Ishikawa (cell line): Measurements from ENCODE around the gene ALKBH5.
A peak's percentile ranks its signal among the peaks of the same experiment; 100 is the strongest.

Source experiments
- CEBPB ChIP-seq: IDR thresholded peaks from 2 replicates; pipeline ENCODE4 v1.6.1; 2012
- CREB1 ChIP-seq: IDR thresholded peaks from 2 replicates; pipeline ENCODE4 v1.6.1; 2012; ENCODE audit warnings: low read depth
- EGR1 ChIP-seq: IDR thresholded peaks from 2 replicates; pipeline ENCODE4 v1.6.1; 2012
- EP300 ChIP-seq: IDR thresholded peaks from 2 replicates; pipeline ENCODE4 v1.6.1; 2012; ENCODE audit warnings: borderline replicate concordance
- FOXM1 ChIP-seq: IDR thresholded peaks from 2 replicates; pipeline ENCODE4 v1.6.1; 2012; ENCODE audit warnings: low read depth, borderline replicate concordance
- NFIC ChIP-seq: IDR thresholded peaks from 2 replicates; pipeline ENCODE4 v1.6.1; 2012
- RAD21 ChIP-seq: IDR thresholded peaks from 2 replicates; pipeline ENCODE4 v1.6.1; 2012; ENCODE audit warnings: low read depth
- TAF1 ChIP-seq: IDR thresholded peaks from 2 replicates; pipeline ENCODE4 v1.6.1; 2012; ENCODE audit warnings: low read depth, mild to moderate bottlenecking
- TCF12 ChIP-seq: IDR thresholded peaks from 2 replicates; pipeline ENCODE4 v1.6.1; 2012; ENCODE audit warnings: low read depth
- TEAD4 ChIP-seq: IDR thresholded peaks from 2 replicates; pipeline ENCODE4 v1.6.1; 2012
- YY1 ChIP-seq: IDR thresholded peaks from 2 replicates; pipeline ENCODE4 v1.6.1; 2012; ENCODE audit warnings: low read depth
- ZBTB7A ChIP-seq: IDR thresholded peaks from 2 replicates; pipeline ENCODE4 v1.6.1; 2012; ENCODE audit warnings: low read depth
- TF ChIP-seq, protein P1 (sequence below): IDR thresholded peaks from 2 replicates; pipeline ENCODE4 v1.6.1; 2012
- TF ChIP-seq, protein P2 (sequence below): IDR thresholded peaks from 2 replicates; pipeline ENCODE4 v1.6.1; 2012
- TF ChIP-seq, protein P3 (sequence below): IDR thresholded peaks from 2 replicates; pipeline ENCODE4 v1.6.1; 2012; ENCODE audit warnings: low read depth, mild to moderate bottlenecking

ALKBH5 gene

DNA sequence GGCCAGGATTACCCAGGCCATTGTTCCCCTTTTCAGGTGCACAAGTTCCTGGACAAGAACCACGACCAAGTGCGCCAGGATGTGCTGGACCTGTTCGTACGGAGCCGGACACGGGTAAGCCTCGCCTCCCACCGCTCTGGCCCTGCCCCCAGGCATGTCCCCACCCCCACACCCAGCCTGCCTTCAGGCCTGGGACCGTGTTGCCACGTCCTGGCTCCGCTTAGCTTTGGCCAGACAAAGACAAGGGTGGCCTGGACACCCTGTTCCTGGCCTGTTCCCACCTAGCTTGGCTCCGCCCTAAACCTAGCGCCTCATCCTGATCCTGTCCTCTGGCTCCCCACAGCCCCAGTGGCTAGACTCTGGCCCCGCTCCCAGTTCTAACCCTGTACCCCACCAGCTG lies 44.1 kb upstream of the ALKBH5 start:
- TF ChIP-seq FOXM1 (no peak), NFIC (no peak), TEAD4 (no peak), CREB1 (no peak), RAD21 (no peak), EP300 (no peak), EGR1 (no peak), TCF12 (no peak), CEBPB (no peak), TAF1 (no peak), ZBTB7A (no peak), YY1 (no peak)
- TF ChIP-seq, protein P1, sequence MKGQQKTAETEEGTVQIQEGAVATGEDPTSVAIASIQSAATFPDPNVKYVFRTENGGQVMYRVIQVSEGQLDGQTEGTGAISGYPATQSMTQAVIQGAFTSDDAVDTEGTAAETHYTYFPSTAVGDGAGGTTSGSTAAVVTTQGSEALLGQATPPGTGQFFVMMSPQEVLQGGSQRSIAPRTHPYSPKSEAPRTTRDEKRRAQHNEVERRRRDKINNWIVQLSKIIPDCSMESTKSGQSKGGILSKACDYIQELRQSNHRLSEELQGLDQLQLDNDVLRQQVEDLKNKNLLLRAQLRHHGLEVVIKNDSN = no peak
- TF ChIP-seq, protein P2, sequence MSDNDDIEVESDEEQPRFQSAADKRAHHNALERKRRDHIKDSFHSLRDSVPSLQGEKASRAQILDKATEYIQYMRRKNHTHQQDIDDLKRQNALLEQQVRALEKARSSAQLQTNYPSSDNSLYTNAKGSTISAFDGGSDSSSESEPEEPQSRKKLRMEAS = no peak
- TF ChIP-seq, protein P3, sequence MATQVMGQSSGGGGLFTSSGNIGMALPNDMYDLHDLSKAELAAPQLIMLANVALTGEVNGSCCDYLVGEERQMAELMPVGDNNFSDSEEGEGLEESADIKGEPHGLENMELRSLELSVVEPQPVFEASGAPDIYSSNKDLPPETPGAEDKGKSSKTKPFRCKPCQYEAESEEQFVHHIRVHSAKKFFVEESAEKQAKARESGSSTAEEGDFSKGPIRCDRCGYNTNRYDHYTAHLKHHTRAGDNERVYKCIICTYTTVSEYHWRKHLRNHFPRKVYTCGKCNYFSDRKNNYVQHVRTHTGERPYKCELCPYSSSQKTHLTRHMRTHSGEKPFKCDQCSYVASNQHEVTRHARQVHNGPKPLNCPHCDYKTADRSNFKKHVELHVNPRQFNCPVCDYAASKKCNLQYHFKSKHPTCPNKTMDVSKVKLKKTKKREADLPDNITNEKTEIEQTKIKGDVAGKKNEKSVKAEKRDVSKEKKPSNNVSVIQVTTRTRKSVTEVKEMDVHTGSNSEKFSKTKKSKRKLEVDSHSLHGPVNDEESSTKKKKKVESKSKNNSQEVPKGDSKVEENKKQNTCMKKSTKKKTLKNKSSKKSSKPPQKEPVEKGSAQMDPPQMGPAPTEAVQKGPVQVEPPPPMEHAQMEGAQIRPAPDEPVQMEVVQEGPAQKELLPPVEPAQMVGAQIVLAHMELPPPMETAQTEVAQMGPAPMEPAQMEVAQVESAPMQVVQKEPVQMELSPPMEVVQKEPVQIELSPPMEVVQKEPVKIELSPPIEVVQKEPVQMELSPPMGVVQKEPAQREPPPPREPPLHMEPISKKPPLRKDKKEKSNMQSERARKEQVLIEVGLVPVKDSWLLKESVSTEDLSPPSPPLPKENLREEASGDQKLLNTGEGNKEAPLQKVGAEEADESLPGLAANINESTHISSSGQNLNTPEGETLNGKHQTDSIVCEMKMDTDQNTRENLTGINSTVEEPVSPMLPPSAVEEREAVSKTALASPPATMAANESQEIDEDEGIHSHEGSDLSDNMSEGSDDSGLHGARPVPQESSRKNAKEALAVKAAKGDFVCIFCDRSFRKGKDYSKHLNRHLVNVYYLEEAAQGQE = no peak

DNA sequence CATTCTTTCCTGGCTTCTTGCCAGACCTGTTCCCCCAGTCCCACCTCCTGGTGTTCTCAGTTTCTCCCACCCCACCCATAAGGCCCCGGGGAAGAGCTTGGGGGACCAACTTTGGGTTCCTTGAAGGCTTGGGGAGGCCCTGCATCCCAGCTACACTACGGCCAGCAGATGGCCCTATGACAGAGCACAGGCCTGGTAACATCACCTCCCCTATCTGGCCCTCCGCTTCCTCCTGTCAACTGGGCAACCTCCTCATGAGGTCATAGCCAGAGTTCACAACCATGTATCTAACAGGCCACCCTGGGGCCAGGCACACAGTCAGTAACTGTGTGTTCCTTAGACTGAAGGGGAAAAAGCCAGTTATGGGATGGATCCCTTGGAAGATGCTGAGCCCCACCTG lies 43.7 kb upstream of the ALKBH5 start:
- no peak for TF ChIP-seq EGR1
- no peak for TF ChIP-seq EP300
- no peak for TF ChIP-seq RAD21
- TF ChIP-seq, protein P3 = no peak
- no peak for TF ChIP-seq YY1
- TF ChIP-seq, protein P1 = no peak
- no peak for TF ChIP-seq CREB1
- no peak for TF ChIP-seq ZBTB7A
- TF ChIP-seq TCF12 = no peak
- no peak for TF ChIP-seq FOXM1
- no peak for TF ChIP-seq TAF1
- TF ChIP-seq TEAD4 = no peak

DNA sequence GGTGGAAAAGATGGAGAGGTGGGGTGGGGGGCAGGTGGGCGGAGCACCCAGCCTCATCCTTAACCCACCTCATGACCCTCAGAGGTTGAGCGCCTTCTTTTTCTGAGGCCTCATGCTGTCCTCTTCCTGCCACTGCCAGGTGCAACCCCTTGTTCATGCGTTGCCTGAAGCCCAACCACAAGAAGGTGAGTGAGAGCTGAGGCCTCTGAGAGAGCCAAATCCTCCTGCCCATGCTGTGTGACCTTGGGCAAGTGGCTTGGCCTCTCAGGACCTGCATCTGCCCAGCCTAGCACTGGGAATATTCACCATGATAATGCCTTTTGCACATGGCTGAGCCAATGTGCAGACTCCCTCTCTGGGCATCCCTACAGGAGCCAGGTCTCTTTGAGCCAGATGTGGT lies 43.0 kb upstream of the ALKBH5 start:
- TF ChIP-seq RAD21 (no peak), EP300 (no peak), NFIC (no peak), TCF12 (no peak)

DNA sequence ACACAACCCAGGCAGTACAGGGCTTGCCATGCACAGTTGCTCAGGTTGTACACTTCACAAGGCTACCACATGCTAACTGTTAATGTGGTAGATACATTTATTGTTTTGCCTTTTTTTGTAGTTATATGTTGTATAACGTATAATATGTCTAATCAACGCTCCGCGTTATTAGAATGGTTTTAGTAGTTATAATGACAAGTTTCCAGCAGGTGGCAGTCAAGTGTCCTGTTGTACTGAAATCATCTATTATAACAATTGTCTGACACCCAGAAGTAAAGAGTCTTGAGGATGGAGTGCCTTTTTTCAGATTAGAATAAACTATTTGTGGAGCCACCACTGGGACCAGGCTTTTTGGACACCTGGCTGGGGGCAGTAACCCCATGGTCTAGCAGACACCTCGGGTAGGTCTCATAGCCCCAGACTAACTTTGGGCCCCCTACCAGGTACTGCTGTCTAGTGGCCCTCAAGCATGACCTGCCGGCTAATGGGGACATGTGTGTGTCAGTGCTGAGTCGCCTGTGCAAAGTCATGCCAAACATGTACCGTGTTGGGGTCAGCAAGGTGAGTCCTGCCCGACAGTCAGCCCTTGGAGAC lies 42.3 kb upstream of the ALKBH5 start:
- TF ChIP-seq NFIC = no peak
- TF ChIP-seq RAD21 = peak; percentile 66

DNA sequence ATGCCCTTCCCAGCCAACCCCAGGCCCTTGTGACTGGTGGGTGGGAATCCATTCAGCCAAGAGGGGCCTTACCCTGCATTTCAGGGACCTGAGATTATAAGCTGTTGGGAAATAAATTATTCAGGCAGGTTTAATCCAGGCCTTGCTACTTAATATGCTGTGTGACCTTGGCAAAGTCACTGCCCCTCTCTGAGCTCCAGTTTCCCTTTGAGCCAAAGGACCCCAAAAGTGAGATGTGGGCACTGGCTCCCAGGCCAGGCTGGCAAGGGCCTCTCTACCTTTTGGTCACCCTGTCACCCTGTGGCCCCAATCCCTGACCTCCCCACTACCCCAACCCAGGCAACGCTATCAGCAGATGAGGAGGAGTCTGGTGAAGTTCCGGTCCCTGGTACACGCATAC lies 41.2 kb upstream of the ALKBH5 start:
- TF ChIP-seq, protein P1 = no peak
- TF ChIP-seq, protein P3 = no peak
- TF ChIP-seq YY1 (no peak), TCF12 (no peak), TAF1 (no peak), TEAD4 (no peak), FOXM1 (no peak), EP300 (no peak), NFIC (no peak), ZBTB7A (no peak), RAD21 (no peak), CEBPB (no peak), CREB1 (no peak)
- TF ChIP-seq, protein P2 = no peak
